Osteoblast (primary cell): Measurements from ENCODE around the gene FAM169A. TPM values are rescaled to one million over a fixed set of nuclear protein-coding genes. Genes with fewer than 3 reads are reported as not detected.

Experiments
- DNase-seq: peaks from one replicate; pipeline ENCODE4 v3.0.0; 2011; ENCODE audit warnings: low spot score, mixed read lengths; ENCODE audit not compliant: insufficient read length; ENCODE audit errors: missing footprints
- H2AFZ ChIP-seq: 2 replicates; pipeline ENCODE4 v1.6.0; 2011; ENCODE audit warnings: mild to moderate bottlenecking, low read length
- H3K27ac ChIP-seq: 2 replicates; pipeline ENCODE4 v1.5.1; 2011; ENCODE audit warnings: mild to moderate bottlenecking, low read depth, low read length, moderate library complexity
- H3K27me3 ChIP-seq: 2 replicates; pipeline ENCODE4 v1.6.0; 2012; ENCODE audit warnings: mild to moderate bottlenecking, control low read depth, inconsistent platforms, low read length, moderate library complexity; ENCODE audit not compliant: insufficient read depth
- H3K36me3 ChIP-seq: 2 replicates; pipeline ENCODE4 v1.5.1; 2011; ENCODE audit warnings: mild to moderate bottlenecking, low read length, control low read depth, moderate library complexity; ENCODE audit not compliant: insufficient read depth
- H3K4me1 ChIP-seq: 2 replicates; pipeline ENCODE4 v1.5.1; 2011; ENCODE audit warnings: mild to moderate bottlenecking, low read length, control low read depth, moderate library complexity; ENCODE audit not compliant: insufficient read depth
- H3K4me2 ChIP-seq: 2 replicates; pipeline ENCODE4 v1.6.0; 2011; ENCODE audit warnings: mild to moderate bottlenecking, low read length; ENCODE audit not compliant: insufficient read depth
- H3K4me3 ChIP-seq: fragments of 200-600 bp; sonication (generic); 3 replicates; pipeline ENCODE4 v1.5.1; 2012; ENCODE audit warnings: mild to moderate bottlenecking, low read length, inconsistent platforms; ENCODE audit not compliant: insufficient read depth
- H3K79me2 ChIP-seq: 2 replicates; pipeline ENCODE4 v1.6.0; 2012; ENCODE audit warnings: mild to moderate bottlenecking, low read length, control low read depth, inconsistent platforms; ENCODE audit not compliant: insufficient read depth
- H3K9me3 ChIP-seq: 2 replicates; pipeline ENCODE4 v1.5.1; 2011; ENCODE audit warnings: low read depth, low read length, control low read depth
- H4K20me1 ChIP-seq: 2 replicates; pipeline ENCODE4 v1.6.0; 2012; ENCODE audit warnings: mild to moderate bottlenecking, low read length, control low read depth; ENCODE audit not compliant: insufficient read depth
- total RNA-seq: library from RNA; depleted of rRNA; stranded (reverse); fragments of >200 nt; gene quantifications from 2 replicates; pipeline ENCODE4 v1.2.3, GENCODE V29; 2012
- TF ChIP-seq, protein P1 (sequence below): IDR thresholded peaks from 2 replicates; pipeline ENCODE4 v1.5.1; 2011; ENCODE audit warnings: mild to moderate bottlenecking, low read depth, low read length, moderate library complexity; ENCODE audit errors: extremely low read depth

Gene FAM169A
- total RNA-seq, 1 donor: under 0.01 TPM

DNA sequence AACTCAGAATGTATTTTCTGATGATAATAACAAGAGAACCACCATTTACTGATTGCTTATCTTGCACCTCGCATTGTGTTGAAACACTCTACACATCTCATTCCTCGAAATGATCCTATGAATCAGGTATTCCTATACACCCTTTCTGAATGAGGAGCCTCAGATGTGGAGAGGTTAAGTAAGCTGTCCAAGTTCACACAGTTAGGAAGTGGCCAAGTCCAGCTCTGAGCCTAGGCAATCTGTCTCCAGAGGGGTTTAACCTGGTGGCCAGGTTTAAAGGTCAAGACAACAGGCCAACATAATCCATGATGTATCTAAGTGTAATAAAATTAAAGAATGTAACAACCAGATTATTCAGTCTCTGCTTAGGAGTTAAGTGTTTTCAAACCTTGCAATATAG lies 12.9 kb downstream of the FAM169A start:
- no peaks in the 10 kb centered on the region for H3K27me3 ChIP-seq
- H3K4me3 ChIP-seq: no peak overlapping the region
- TF ChIP-seq, protein P1, sequence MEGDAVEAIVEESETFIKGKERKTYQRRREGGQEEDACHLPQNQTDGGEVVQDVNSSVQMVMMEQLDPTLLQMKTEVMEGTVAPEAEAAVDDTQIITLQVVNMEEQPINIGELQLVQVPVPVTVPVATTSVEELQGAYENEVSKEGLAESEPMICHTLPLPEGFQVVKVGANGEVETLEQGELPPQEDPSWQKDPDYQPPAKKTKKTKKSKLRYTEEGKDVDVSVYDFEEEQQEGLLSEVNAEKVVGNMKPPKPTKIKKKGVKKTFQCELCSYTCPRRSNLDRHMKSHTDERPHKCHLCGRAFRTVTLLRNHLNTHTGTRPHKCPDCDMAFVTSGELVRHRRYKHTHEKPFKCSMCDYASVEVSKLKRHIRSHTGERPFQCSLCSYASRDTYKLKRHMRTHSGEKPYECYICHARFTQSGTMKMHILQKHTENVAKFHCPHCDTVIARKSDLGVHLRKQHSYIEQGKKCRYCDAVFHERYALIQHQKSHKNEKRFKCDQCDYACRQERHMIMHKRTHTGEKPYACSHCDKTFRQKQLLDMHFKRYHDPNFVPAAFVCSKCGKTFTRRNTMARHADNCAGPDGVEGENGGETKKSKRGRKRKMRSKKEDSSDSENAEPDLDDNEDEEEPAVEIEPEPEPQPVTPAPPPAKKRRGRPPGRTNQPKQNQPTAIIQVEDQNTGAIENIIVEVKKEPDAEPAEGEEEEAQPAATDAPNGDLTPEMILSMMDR: no peak
- DNase-seq: no peak
- no peaks in the 10 kb centered on the region for H3K79me2 ChIP-seq
- no peaks in the 10 kb centered on the region for H3K36me3 ChIP-seq
- no peaks in the 10 kb centered on the region for H4K20me1 ChIP-seq
- H2AFZ ChIP-seq: peak overlapping the region; percentile 54
- H3K27ac ChIP-seq: no peak overlapping the region
- H3K4me1 ChIP-seq: no peaks in the 10 kb centered on the region
- no peaks in the 10 kb centered on the region for H3K9me3 ChIP-seq
- H3K4me2 ChIP-seq: no peak overlapping the region

DNA sequence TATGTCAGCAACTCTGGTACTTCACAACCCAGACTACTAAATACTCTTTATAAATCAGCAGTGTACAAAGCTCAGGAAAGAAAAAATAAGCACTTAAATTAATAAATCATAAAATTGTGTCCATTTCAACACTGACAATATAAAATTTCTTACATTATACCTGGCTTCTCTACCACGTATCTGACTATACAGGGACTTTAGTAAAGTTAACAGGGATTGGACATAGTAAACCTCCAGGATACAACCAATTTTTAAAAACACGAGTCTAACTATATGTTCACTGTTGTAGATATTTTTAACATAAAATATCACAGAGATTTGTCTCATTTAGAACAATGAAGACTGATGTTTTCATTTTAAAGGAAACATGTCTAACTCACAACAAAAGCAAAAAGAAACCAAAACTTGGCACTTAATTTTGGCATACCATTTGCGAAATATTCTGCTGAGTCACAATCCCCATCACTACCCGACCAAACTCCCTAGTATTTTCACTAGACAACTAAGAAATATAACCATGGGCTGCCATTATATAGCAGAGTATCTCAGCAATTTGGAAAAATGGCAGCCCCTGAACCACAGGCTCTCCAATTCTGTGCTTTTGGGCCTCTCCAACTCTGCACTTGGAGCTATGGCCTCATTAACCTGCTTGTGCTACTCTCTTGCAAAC lies 14.4 kb downstream of the FAM169A start:
- Histone ChIP-seq H3K9me3 (no peaks in the 10 kb centered on the region), H3K36me3 (no peaks in the 10 kb centered on the region), H3K27ac (peak overlapping the region; percentile 44), H2AFZ (peak overlapping the region; percentile 90), H3K79me2 (no peaks in the 10 kb centered on the region), H3K4me3 (peak overlapping the region; percentile 61), H3K4me1 (no peaks in the 10 kb centered on the region), H3K27me3 (no peaks in the 10 kb centered on the region), H4K20me1 (no peaks in the 10 kb centered on the region), H3K4me2 (peak overlapping the region; percentile 66)
- peak; percentile 86 for DNase-seq
- TF ChIP-seq, protein P1: no peak

DNA sequence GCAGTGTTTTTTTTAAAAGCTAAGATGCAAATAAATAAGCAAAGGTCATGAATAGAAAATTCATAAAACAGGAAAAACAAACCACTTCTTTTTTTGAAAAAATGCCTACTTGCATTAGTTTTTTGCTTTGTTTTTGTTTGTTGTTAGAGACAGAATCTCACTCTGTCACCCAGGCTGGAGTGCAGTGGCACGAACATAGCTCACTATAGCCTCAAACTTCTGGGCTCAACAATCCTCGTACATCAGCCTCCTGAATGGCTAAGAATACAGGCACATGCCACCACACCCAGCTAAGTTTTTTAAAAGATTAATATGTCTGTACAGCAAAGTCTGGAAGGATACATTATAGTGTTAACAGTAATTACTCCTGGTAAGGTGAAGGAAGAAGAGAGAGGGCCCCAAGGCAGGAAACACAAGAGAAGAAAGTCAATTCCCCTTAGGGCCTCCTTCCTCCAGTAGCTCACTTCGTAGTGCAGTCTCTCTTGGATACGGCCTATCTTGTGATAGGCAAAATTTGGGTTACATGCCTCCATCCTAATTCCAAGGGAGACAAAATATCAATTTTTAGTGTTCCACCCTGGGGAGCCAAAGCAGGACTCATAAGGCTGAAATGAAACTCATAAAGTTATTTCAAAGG lies 15.3 kb downstream of the FAM169A start:
- H3K36me3 ChIP-seq: no peaks in the 10 kb centered on the region
- no peaks in the 10 kb centered on the region for H3K9me3 ChIP-seq
- TF ChIP-seq, protein P1: no peak
- H4K20me1 ChIP-seq: no peaks in the 10 kb centered on the region
- no peaks in the 10 kb centered on the region for H3K4me1 ChIP-seq
- DNase-seq: no peak
- H3K4me2 ChIP-seq: no peak overlapping the region
- H2AFZ ChIP-seq: peak overlapping the region; percentile 90
- no peak overlapping the region for H3K27ac ChIP-seq
- H3K27me3 ChIP-seq: no peaks in the 10 kb centered on the region
- H3K79me2 ChIP-seq: no peaks in the 10 kb centered on the region
- H3K4me3 ChIP-seq: no peak overlapping the region

DNA sequence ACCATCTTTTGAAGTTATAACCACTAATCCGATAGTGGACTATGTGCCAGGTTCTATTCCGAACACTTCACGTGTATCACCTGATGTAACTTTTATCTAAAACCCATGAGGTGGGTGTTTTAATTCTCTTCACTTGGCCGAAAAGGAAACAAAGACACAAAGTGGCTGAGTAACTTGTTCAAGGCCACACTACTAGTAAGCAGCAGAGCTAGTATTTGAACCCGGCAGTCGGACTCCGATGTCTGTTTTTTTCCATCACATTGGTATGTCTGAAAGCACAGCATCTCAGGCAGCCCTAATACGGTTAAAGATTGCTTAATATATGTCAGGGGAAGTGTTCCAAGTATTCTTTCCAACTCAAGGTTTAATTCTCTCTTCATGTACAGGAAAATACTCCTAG lies 16.2 kb downstream of the FAM169A start:
- Histone ChIP-seq H3K4me1 (no peaks in the 10 kb centered on the region), H3K27ac (no peak overlapping the region), H3K4me3 (no peak overlapping the region), H3K79me2 (no peaks in the 10 kb centered on the region), H3K9me3 (no peaks in the 10 kb centered on the region), H2AFZ (no peak overlapping the region), H3K27me3 (no peaks in the 10 kb centered on the region), H3K36me3 (no peaks in the 10 kb centered on the region), H4K20me1 (no peaks in the 10 kb centered on the region), H3K4me2 (no peak overlapping the region)
- no peak for DNase-seq
- TF ChIP-seq, protein P1: no peak
